ENCODE measurements around the gene CSNK1G3. TPM values are rescaled to one million over a fixed set of nuclear protein-coding genes. Genes with fewer than 3 reads are reported as not detected.

CSNK1G3 gene
- total RNA-seq, 2 experiments from 2014 or later, result 87.2 to 92.3 TPM

DNA sequence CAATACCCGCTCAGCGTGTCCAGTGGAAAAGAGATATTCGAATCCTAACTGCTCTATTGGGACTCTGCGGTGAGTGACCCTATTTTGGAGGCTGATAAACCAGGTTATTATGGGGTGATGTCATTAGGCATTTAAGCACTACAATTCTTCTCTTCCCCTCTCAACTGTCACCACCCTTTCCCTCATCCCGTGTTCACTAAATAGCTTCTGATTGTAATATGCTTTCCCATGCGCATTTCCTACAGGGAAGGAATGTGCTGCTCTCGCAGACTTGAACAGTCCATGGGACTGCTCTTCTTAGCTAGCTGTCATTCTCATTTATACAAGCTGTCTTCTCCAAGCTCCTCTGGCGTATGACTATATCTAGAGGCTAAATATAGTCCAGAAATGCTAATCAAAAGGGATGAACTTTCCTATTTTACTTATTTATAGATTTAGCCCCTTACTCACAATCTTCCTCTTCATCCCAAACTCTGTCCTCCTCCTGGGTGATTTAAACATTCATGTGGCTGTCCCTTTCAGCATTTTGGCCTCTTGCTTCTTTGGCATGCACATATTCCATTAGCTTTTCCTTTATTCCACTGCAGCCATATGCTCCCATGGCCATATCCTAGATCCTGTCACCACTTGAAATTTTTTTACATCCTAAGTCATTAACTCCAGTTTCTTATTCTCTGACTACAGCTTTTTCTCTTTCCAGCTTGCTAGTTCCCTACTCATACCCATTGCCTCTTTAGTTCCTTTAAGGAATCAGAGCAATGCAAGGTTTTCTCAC, 39.6 kb upstream of the CSNK1G3 start:
- Mint-ChIP-seq H3K36me3 (ENCODE audit: low read depth) (no peaks in the 10 kb centered on the region), H3K4me1 (ENCODE audit: low read depth) (no peaks in the 10 kb centered on the region), H3K27ac (no peak overlapping the region), H3K9me3 (no peaks in the 10 kb centered on the region), H3K27me3 (peaks cover 37% of the 10 kb centered on the region), H3K4me3 (no peak overlapping the region)
- ChIA-PET CTCF (no interaction called here), POLR2A (interaction anchor here (1.0 kb wide), 1 partner anchor 49 kb away, joined by 4 read pairs; the partner anchor contains the start of gene CEP120)
- no peak overlapping the region for H3K27ac ChIP-seq (ENCODE audit: low read depth in 1 of 2, low read length in 2 of 2)
- no peaks in the 10 kb centered on the region for H3K9me3 ChIP-seq (ENCODE audit: control insufficient read depth in 1 of 2, insufficient read depth in 1 of 2, low read length in 2 of 2)
- H3K4me3 ChIP-seq (ENCODE audit: low read length), result no peak overlapping the region
- H3K36me3 ChIP-seq (ENCODE audit: insufficient read depth, low read length), result no peaks in the 10 kb centered on the region
- DNase-seq, result no peak
- TF ChIP-seq, protein P1, sequence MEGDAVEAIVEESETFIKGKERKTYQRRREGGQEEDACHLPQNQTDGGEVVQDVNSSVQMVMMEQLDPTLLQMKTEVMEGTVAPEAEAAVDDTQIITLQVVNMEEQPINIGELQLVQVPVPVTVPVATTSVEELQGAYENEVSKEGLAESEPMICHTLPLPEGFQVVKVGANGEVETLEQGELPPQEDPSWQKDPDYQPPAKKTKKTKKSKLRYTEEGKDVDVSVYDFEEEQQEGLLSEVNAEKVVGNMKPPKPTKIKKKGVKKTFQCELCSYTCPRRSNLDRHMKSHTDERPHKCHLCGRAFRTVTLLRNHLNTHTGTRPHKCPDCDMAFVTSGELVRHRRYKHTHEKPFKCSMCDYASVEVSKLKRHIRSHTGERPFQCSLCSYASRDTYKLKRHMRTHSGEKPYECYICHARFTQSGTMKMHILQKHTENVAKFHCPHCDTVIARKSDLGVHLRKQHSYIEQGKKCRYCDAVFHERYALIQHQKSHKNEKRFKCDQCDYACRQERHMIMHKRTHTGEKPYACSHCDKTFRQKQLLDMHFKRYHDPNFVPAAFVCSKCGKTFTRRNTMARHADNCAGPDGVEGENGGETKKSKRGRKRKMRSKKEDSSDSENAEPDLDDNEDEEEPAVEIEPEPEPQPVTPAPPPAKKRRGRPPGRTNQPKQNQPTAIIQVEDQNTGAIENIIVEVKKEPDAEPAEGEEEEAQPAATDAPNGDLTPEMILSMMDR (IDR thresholded peaks at IDR 0.05), result no peak
- H3K4me1 ChIP-seq (ENCODE audit: insufficient read depth, low read length), result no peaks in the 10 kb centered on the region
- intact Hi-C loops (cut with DNase I, micrococcal nuclease), result no loop called here
- no peak for ATAC-seq (ENCODE audit: poor library complexity)
- no peaks in the 10 kb centered on the region for H3K27me3 ChIP-seq (ENCODE audit: control insufficient read depth in 1 of 2, insufficient read depth in 2 of 2, low read length in 2 of 2)

DNA sequence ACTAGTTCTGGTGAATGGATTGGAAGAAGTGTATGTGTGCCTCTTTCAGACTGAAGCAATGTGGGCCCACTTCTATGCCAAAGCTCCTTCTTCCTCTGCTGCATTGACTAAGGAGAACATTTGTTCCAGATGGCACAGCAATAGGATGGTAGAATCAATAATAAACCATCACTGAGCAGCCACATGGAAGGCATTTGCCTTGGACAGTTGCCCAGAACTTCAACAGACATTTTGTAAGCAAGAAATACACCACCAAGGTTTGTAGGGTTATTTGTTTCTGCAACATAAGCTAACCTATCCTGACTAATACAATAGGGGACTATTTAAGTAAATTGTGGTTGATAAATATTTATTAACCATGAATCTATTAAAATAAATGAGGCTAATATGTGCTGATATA, 37.7 kb upstream of the CSNK1G3 start:
- Histone ChIP-seq H3K9me3 (ENCODE audit: control insufficient read depth in 1 of 2, insufficient read depth in 1 of 2, low read length in 2 of 2) (no peaks in the 10 kb centered on the region), H3K4me3 (ENCODE audit: low read length) (no peak overlapping the region), H3K27me3 (ENCODE audit: control insufficient read depth in 1 of 2, insufficient read depth in 2 of 2, low read length in 2 of 2) (no peaks in the 10 kb centered on the region), H3K36me3 (ENCODE audit: insufficient read depth, low read length) (no peaks in the 10 kb centered on the region), H3K4me1 (ENCODE audit: insufficient read depth, low read length) (no peaks in the 10 kb centered on the region), H3K27ac (ENCODE audit: low read depth in 1 of 2, low read length in 2 of 2) (no peak overlapping the region)
- TF ChIP-seq, protein P1 (IDR thresholded peaks at IDR 0.05), result no peak
- no peak for DNase-seq
- no peaks in the 10 kb centered on the region for H3K4me1 Mint-ChIP-seq (ENCODE audit: low read depth)
- ChIA-PET CTCF (no interaction called here), POLR2A (interaction anchor here (0.8 kb wide), 1 partner anchor 51 kb away, joined by 3 read pairs; the partner anchor contains the start of gene CEP120)
- no peaks in the 10 kb centered on the region for H3K36me3 Mint-ChIP-seq (ENCODE audit: low read depth)
- H3K4me3 Mint-ChIP-seq, result no peak overlapping the region
- H3K9me3 Mint-ChIP-seq, result no peaks in the 10 kb centered on the region
- H3K27ac Mint-ChIP-seq, result no peak overlapping the region
- intact Hi-C loops (cut with DNase I, micrococcal nuclease), result no loop called here
- peaks cover 27% of the 10 kb centered on the region for H3K27me3 Mint-ChIP-seq
- no peak for ATAC-seq (ENCODE audit: poor library complexity)

DNA sequence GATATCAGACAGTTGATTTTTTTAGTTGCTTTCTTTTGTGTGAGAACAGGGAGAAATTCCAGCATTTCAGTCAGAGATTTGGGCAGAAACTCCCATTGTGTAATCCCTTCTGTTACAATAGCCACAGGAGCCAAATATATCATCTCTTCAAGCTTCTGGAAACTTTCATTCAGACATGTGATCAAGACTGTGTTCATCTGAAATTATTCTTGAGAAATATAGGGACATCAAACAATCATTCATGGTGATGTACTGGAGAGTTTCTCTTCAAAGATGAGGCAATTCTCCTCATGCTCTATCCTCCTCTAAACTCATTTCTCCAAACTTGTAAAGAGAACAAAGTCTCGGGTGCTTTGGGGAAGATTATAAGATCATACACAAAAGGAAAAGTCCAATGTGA, 35.2 kb upstream of the CSNK1G3 start:
- Mint-ChIP-seq H3K36me3 (ENCODE audit: low read depth) (no peaks in the 10 kb centered on the region), H3K4me1 (ENCODE audit: low read depth) (no peaks in the 10 kb centered on the region)
- ATAC-seq (ENCODE audit: poor library complexity), result no peak

More for the DNA sequence above, 35.2 kb upstream of the CSNK1G3 start:
- H3K27ac Mint-ChIP-seq, result no peak overlapping the region
- TF ChIP-seq, protein P1 (IDR thresholded peaks at IDR 0.05), result no peak
- no peaks in the 10 kb centered on the region for H3K36me3 ChIP-seq (ENCODE audit: insufficient read depth, low read length)
- DNase-seq, result no peak
- no peaks in the 10 kb centered on the region for H3K4me1 ChIP-seq (ENCODE audit: insufficient read depth, low read length)
- no peak overlapping the region for H3K4me3 Mint-ChIP-seq
- CTCF ChIA-PET, result no interaction called here
- no peaks in the 10 kb centered on the region for H3K27me3 ChIP-seq (ENCODE audit: control insufficient read depth in 1 of 2, insufficient read depth in 2 of 2, low read length in 2 of 2)
- POLR2A ChIA-PET, result no interaction called here
- H3K4me3 ChIP-seq (ENCODE audit: low read length), result no peak overlapping the region
- H3K27me3 Mint-ChIP-seq, result peaks cover 19% of the 10 kb centered on the region
- H3K27ac ChIP-seq (ENCODE audit: low read depth in 1 of 2, low read length in 2 of 2), result no peak overlapping the region
- intact Hi-C loops (cut with DNase I, micrococcal nuclease), result no loop called here
- H3K9me3 ChIP-seq (ENCODE audit: control insufficient read depth in 1 of 2, insufficient read depth in 1 of 2, low read length in 2 of 2), result no peaks in the 10 kb centered on the region
- no peaks in the 10 kb centered on the region for H3K9me3 Mint-ChIP-seq

All from CD4-positive, alpha-beta T cell (primary cell).